ENCODE measurements around the gene KCNQ1OT1. TPM values are rescaled to one million over a fixed set of nuclear protein-coding genes. Genes with fewer than 3 reads are reported as not detected.

Gene KCNQ1OT1
- total and polyA plus RNA-seq, 9 donors = 0.43 to 11.5 (median 5.2) TPM

GRCh38 chr11:2724104-2724503, 24.3 kb upstream of the KCNQ1OT1 start:
- intact Hi-C loops (cut with DNase I) = no loop called here
- TF ChIP-seq CTCF (IDR thresholded peaks at IDR 0.05) = no peak
- no peak for TF ChIP-seq POLR2A (IDR thresholded peaks at IDR 0.05)
- 94 to 95% (median 95%) methylated on average over 16 of the region's 16 CpGs for WGBS, 3 donors

GRCh38 chr11:2722955-2723354, 23.2 kb upstream of the KCNQ1OT1 start:
- peaks cover 6% of the 10 kb centered on the region for H3K4me1 ChIP-seq (ENCODE audit: insufficient read depth)
- H3K27me3 ChIP-seq = no peaks in the 10 kb centered on the region
- no peak for DNase-seq
- H3K4me3 ChIP-seq = no peak overlapping the region
- H3K36me3 ChIP-seq = no peaks in the 10 kb centered on the region
- intact Hi-C loops (cut with DNase I) = no loop called here
- no peaks in the 10 kb centered on the region for H3K9me3 ChIP-seq
- WGBS, 3 donors = 86 to 93% (median 87%) methylated on average over 14 to 15 of the region's 15 CpGs
- H3K27ac ChIP-seq = no peak overlapping the region
- no peak for TF ChIP-seq POLR2A (IDR thresholded peaks at IDR 0.05)

More at GRCh38 chr11:2724104-2724503, 24.3 kb upstream of the KCNQ1OT1 start:
- Histone ChIP-seq H3K27ac (no peak overlapping the region), H3K4me1 (ENCODE audit: insufficient read depth) (peaks cover 6% of the 10 kb centered on the region), H3K4me3 (no peak overlapping the region), H3K9me3 (no peaks in the 10 kb centered on the region), H3K27me3 (no peaks in the 10 kb centered on the region), H3K36me3 (no peaks in the 10 kb centered on the region)
- no peak for DNase-seq

GRCh38 chr11:2721210-2721916, 21.6 kb upstream of the KCNQ1OT1 start:
- H3K9me3 ChIP-seq = no peaks in the 10 kb centered on the region
- no peak overlapping the region for H3K4me3 ChIP-seq
- no peak overlapping the region for H3K27ac ChIP-seq
- WGBS, 3 donors = 91 to 94% (median 92%) methylated on average over 27 of the region's 27 CpGs
- no peaks in the 10 kb centered on the region for H3K36me3 ChIP-seq
- intact Hi-C loops (cut with DNase I) = no loop called here
- TF ChIP-seq POLR2A (IDR thresholded peaks at IDR 0.05) = no peak
- no peak for TF ChIP-seq EP300 (IDR thresholded peaks at IDR 0.05)
- TF ChIP-seq CTCF (IDR thresholded peaks at IDR 0.05) = no peak
- no peaks in the 10 kb centered on the region for H3K27me3 ChIP-seq
- DNase-seq = no peak
- peaks cover 6% of the 10 kb centered on the region for H3K4me1 ChIP-seq (ENCODE audit: insufficient read depth)

- no peak for TF ChIP-seq POLR2A (IDR thresholded peaks at IDR 0.05)
- TF ChIP-seq EP300 (IDR thresholded peaks at IDR 0.05) = no peak
- no peak for TF ChIP-seq CTCF (IDR thresholded peaks at IDR 0.05)
- Histone ChIP-seq H3K4me3 (no peak overlapping the region), H3K27ac (no peak overlapping the region), H3K4me1 (ENCODE audit: insufficient read depth) (no peaks in the 10 kb centered on the region), H3K9me3 (no peaks in the 10 kb centered on the region), H3K27me3 (no peaks in the 10 kb centered on the region), H3K36me3 (no peaks in the 10 kb centered on the region)
- intact Hi-C loops (cut with DNase I) = no loop called here
- 81 to 89% (median 86%) methylated on average over 17 of the region's 17 CpGs for WGBS, 3 donors
- no peak for DNase-seq
These were observed 20.2 kb upstream of the KCNQ1OT1 start for GRCh38 chr11:2719831-2720590.
